Measurements from ENCODE around the gene DCC. TPM values are rescaled to one million over a fixed set of nuclear protein-coding genes. Genes with fewer than 3 reads are reported as not detected.

Gene DCC
- total RNA-seq, 6 experiments from 2014 or later, result not detected

GRCh38 chr18:52387175-52387574, 47.2 kb downstream of the DCC start:
- Mint-ChIP-seq H3K9me3 (peaks cover 41% of the 10 kb centered on the region), H3K27me3 (ENCODE audit: insufficient read depth) (no peaks in the 10 kb centered on the region), H3K36me3 (ENCODE audit: low read depth) (no peaks in the 10 kb centered on the region), H3K27ac (no peak overlapping the region), H3K4me3 (no peak overlapping the region), H3K4me1 (ENCODE audit: low read depth) (no peaks in the 10 kb centered on the region)
- no peak for DNase-seq
- no peak for TF ChIP-seq CTCF (IDR thresholded peaks at IDR 0.05)

DNA sequence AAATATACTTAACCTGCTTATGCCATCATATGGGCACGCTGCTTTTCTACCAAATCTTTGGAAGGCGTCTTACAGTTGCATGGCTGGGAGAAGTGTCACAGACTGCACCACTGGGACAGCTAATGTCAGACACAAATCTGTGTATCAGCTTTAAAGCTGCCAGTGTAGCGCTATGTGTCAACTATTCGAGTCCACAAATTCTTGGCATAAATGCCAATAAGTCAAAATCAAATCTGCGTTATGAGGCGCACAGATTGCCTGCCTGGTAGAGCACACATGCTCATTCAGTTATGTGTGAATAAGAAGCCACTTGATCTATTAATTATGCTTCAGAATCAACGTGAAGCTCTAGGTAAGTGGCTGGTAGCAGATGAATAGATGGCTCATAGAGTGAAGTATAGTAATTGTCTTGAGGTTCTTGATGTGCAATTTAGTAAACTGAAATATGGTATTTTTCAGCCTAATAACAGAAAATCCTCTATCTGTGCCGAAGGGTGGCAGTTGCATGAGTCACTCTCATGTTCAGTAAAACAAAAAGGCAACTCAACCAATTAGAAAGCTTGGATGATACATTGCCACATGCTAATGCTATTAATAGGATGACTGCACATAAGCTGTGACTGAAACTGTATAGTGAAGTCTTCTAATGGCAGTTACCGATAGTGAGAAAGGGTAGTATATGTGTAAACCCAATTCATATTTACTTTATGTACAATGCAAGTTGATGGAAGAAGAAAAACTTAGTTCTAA, 52.0 kb downstream of the DCC start:
- Mint-ChIP-seq H3K9me3 (peaks cover 43% of the 10 kb centered on the region), H3K4me1 (ENCODE audit: low read depth) (no peaks in the 10 kb centered on the region), H3K36me3 (ENCODE audit: low read depth) (no peaks in the 10 kb centered on the region), H3K4me3 (no peak overlapping the region), H3K27ac (no peak overlapping the region), H3K27me3 (ENCODE audit: insufficient read depth) (no peaks in the 10 kb centered on the region)
- TF ChIP-seq CTCF (IDR thresholded peaks at IDR 0.05), result no peak
- no peak for DNase-seq

DNA sequence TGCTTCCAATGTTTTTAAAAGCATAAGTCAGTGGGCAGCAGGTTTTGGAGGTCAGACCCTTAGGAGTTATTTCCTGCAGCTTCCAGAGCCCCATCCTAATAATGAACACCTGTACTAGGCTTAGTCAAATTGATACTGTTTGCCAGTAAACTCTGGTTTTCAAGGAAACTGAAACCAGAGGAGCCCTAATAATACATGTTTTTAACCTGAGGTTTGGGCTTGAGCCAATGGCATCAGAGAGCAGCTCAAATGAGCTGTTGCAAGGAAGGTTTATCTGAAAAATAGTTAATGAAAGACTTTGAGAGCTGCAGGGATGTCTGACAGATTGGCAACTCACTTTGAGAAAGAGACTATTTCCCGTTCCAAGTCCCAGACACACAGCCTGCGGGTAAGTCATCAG, 54.6 kb downstream of the DCC start:
- Mint-ChIP-seq H3K27ac (no peak overlapping the region), H3K9me3 (peaks cover 29% of the 10 kb centered on the region), H3K4me3 (no peak overlapping the region), H3K4me1 (ENCODE audit: low read depth) (no peaks in the 10 kb centered on the region), H3K36me3 (ENCODE audit: low read depth) (no peaks in the 10 kb centered on the region), H3K27me3 (ENCODE audit: insufficient read depth) (no peaks in the 10 kb centered on the region)
- DNase-seq, result no peak
- TF ChIP-seq CTCF (IDR thresholded peaks at IDR 0.05), result no peak

DNA sequence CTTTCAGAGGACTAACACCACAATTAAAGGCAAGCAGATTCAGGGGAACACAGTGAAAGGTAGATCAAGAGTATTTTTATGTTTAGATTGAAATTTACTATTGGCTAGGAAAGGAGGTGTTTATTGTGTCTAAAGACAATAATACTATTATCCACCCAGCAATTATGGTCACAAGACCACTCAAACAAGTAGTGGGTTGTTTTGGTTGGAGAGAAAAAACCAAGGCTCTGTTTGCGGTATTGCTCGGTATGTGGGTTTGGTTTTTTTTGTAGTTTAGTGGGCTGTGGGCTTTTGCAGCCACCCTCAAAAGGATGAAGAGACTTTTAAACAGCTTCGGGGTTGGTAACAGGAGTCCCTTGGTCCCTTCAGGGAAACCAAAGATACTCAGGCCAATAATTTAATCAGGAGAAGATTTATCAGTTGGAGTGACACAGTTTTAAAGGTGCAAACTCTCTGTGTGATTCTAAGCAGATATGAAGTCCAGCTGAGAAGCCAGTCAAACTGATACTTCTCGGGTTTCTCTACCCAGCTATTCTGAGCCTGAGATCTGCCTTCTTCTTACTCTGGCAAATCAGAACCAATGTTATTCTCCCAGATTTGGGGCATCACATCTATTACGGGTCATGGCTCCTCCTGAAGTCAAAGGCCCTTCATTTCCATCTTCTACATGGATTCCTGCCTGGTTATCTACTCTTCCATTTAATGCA, 55.3 kb downstream of the DCC start:
- Mint-ChIP-seq H3K27me3 (ENCODE audit: insufficient read depth) (no peaks in the 10 kb centered on the region), H3K36me3 (ENCODE audit: low read depth) (no peaks in the 10 kb centered on the region), H3K27ac (no peak overlapping the region), H3K9me3 (peaks cover 29% of the 10 kb centered on the region), H3K4me1 (ENCODE audit: low read depth) (no peaks in the 10 kb centered on the region), H3K4me3 (no peak overlapping the region)
- no peak for TF ChIP-seq CTCF (IDR thresholded peaks at IDR 0.05)
- DNase-seq, result no peak

DNA sequence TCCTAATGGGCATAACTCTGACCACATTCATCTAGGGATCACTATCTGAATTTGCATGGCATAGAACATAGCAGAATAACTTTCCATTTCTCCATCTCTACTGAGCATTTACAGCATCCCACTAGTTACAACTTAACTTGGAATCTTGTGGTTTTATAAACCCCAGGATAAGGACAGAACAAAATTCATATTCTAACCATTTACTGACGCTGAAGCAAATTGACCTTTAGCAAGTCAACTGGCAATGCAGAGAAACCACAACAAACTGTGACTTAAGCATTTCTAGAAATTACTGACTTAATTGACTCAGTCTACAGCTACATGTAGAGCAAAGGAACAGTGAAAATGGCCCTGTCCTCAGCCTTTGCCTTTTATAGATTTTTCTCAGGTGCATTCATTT, 61.2 kb downstream of the DCC start:
- Mint-ChIP-seq H3K4me3 (no peak overlapping the region), H3K9me3 (no peaks in the 10 kb centered on the region; the same call in none of the 2 replicates), H3K36me3 (ENCODE audit: low read depth) (no peaks in the 10 kb centered on the region), H3K27me3 (ENCODE audit: insufficient read depth) (no peaks in the 10 kb centered on the region), H3K27ac (no peak overlapping the region), H3K4me1 (ENCODE audit: low read depth) (no peaks in the 10 kb centered on the region)
- DNase-seq, result no peak
- TF ChIP-seq CTCF (IDR thresholded peaks at IDR 0.05), result no peak

Measured in HFFc6 (cell line).